Activated effector memory CD4-positive, alpha-beta T cell treated with anti-CD3 and anti-CD28 coated beads, Interleukin-2, amount 50 U/mL, for 16 hours (primary cell): Measurements from ENCODE around the gene KLF7.

Experiments
- DNase-seq: peaks from one replicate; pipeline ENCODE4 v3.0.0-alpha.2; 2020

Gene KLF7

DNA sequence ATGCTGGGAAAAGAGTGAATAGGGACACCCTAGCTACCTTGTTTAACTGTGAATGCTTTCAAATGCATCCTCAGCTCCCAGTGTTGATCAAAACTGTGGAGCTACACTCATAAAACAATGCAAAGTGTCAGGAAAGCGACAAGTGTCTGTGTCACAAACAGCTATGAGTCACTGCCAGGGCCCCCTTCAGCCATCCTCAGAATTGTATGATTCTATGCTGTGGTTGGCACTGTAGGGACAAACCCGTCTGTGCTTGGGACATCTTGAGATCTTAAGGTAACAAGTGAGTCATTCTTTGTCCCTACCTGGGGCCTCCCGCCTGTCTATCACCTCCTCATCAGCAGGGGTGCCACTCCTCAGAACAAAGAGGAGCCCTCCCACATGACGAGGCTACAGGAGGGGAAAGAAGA is 42.4 kb downstream of the KLF7 start:
- DNase-seq: peak; percentile 82

DNA sequence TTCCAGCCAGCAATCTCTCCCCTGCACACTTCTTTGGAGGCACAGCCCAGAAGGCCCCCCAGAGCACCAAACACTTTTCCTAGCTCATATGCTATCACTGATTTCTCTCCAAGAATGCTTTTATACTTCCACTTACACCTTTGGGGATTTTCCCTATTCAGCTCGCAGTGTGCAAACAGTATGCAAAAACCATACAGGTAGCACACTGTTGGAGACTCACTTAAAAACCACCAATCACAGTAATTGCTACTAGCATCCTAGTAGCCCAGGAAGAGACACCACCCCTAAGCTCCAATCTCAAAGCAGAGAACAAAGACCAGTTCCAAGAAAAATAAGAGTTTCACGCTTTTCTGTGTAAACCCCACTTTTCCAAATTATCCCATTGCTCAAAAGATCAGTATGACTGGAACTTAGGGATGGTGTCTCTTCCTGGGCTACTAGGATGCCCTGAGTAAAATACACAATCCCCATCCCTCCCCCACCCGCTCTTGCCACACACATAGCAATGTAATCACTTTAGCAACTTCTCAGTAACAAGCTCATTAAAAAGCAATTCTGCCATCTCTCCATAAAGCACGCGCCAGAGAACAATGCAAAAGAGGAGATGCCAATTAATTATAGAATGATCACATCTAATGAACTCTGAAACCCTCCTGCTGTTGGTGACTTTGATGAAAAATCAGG is 43.0 kb downstream of the KLF7 start:
- no peak for DNase-seq

DNA sequence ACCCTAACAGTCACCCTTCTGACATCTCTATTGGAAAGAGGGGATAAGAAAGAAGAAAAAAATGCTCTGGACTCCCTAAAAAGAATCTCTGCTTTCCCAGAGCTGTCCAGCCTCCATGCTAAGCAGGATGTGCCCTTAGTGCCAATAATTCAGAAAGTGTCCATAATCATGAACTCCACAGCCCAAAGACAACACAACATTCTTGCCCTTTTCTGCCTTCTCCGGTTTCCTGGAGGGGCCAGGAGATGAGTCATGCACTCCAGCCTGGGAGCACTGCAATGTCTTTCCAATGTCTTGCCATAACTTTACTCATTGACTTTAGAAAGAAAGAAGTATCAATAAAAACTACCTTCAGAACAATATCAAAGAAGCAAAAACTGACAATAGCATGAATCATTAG is 44.0 kb downstream of the KLF7 start:
- DNase-seq: no peak

DNA sequence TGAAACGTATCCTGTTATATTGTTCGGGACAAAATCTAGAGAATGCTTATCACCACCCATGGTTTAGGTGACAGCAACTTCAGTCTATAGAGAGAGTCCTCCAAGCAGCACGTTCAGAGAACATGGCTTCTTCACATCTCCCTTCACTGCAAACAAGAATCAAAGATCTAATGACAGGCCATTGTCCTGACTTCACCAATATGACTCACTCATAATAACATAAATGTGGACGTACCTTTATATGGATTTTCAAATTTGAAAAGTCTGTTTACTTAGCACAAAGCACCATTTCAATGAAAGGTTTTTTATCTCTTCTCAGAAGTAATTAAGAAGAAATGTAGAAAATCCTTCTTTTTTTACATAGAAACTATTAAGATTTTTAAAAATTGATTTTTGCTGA is 46.7 kb downstream of the KLF7 start:
- DNase-seq: no peak

DNA sequence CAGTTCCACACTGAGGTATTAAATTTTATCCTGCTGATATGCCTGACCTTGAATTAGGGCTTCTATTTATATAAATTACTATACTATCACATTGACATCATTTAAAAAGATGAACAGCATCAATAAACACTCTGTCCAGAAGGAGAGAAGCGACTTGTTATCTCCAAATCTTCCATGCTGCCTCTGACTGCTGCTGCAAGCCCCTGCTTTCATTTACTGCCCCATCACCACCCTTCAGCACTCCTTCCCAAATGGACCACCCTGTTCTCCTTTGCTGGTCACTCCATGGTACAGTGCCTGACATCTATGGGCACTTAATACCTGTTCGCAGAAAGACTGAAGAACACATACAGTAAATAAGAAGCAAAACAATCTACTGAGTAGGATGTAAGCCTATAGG is 48.1 kb downstream of the KLF7 start:
- no peak for DNase-seq

DNA sequence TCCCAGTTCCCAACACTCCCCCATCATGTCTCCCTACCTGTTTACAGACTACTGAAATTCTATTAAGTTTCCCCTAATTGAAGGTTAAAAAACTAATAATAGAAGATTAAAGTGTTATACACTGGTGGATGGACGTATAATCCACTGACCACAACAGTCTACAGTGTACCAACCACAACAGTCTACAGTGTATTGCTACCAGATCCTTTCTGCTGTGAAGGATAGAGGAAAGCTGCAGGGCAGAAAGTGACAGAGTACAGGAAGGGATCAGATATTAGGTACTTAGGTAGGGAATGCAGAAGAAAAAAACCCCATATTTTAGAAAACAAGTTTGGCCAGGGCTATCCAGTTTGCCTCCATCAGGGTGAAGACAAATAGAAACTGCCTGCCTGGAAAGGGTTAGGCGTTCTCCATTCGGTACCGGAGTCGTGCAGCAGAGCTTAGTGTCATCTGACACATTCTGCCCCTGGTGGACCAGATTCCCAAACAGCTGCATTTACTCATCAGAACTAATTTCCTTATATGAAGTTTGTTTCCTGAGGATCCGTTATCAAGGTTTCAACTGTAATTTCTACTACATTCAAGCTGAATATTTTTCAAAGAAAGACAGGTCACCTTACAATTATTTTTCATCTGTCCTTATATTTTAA is 49.9 kb downstream of the KLF7 start:
- no peak for DNase-seq

DNA sequence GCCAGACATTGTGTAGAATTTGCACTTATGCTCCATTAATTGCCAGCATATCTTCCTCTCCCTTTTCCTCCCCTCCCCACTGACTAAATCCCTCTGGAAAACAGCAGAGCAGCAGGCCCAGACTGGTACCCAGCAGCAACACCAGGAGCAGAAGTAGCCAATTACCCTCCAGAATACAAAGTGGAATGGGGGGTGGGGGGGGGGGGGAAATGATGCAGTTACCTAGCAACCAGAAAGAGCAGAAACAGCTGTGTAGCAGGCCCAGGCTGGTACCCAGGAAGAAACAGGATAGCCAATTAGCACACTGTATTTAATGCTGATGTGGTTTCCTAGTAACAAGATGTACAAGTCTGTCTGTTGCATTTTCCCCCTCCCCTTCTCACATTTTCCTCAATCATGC is 52.3 kb downstream of the KLF7 start:
- DNase-seq: no peak

DNA sequence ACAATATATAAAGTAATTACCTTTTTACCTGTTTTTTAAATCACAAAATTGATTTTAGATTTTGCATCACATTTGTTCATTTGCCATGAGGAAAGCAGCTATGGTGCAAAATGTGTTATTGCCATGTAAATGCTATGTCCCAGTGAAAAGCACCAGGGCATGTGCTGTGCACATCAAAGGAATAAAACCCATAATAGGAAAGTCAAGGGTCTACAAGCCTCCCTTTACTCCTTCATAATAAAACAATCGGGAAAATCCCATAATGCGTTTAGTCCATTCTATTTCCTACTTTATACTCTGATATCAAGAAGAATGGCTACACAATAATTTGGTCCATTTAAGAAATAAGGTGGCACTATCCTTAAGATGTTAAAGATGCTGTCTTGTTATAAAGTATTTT is 53.0 kb downstream of the KLF7 start:
- no peak for DNase-seq

- DNase-seq: no peak
Observed at GRCh38 chr2:207112383-207112782, 53.4 kb downstream of the KLF7 start.

DNA sequence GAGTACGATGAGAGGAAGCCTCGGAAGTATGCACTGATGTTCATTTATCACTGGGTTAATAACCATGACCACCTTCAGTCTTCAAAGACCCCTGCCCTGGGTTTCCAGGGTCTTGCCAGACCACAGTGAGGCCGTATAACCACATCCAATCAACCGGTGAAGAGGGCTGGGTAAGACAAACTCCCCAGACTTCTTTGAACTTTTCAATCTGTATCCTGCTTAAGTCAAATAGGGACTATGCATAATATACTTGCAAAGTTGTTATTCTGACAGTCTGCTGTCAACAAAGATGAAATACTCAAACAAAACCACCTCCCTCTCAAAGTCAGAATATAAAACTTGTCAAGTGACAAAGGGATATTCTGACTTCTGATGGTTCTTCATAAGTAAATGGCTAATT is 54.0 kb downstream of the KLF7 start:
- no peak for DNase-seq

- DNase-seq: no peak
Observed at GRCh38 chr2:207110715-207111114, 55.0 kb downstream of the KLF7 start.

- DNase-seq: no peak
Observed at GRCh38 chr2:207110310-207110709, 55.4 kb downstream of the KLF7 start.

DNA sequence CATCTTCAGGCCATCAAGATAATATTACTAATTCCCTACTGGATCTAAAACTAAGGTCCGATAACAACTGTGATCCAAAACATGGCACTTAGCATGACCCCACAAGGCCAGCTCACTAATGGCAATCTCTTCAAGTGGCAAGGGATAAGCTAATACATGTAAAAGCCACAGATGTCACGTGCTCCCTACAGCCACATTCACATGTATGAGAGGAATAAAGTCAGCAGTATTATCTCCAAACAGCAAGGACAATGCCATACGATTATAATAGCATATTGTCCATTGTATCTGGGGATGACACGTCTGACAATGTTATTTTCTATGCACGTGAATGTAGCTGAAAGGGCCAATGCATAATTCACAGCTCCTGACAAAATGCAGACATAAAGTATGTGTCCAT is 56.0 kb downstream of the KLF7 start:
- DNase-seq: no peak

GRCh38 chr2:207108440-207108839 is 57.3 kb downstream of the KLF7 start:
- no peak for DNase-seq

DNA sequence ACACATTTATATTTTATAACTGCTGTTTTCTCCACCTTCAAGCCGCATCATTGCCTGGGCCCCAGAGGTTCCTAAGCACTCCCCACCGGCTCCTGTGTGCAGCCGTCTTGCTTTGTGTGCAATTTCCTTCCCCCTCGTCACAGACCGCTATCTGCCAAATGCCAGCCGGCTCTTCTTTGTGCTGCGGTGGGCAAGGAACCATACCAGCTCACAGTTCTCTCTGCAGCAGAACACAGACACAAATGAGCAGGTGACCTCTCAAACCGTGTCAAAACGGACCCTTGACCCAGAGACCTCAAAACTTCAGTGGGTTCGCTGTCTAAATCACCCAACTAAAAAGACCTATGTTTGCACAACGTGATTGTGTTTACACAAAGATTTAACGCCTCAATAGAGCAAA is 58.2 kb downstream of the KLF7 start:
- no peak for DNase-seq

GRCh38 chr2:207107131-207107530 is 58.6 kb downstream of the KLF7 start:
- no peak for DNase-seq

- DNase-seq: no peak
Observed at GRCh38 chr2:207103132-207103531, 62.6 kb downstream of the KLF7 start.

- DNase-seq: no peak
Observed at GRCh38 chr2:207101984-207102383, 63.8 kb downstream of the KLF7 start.

DNA sequence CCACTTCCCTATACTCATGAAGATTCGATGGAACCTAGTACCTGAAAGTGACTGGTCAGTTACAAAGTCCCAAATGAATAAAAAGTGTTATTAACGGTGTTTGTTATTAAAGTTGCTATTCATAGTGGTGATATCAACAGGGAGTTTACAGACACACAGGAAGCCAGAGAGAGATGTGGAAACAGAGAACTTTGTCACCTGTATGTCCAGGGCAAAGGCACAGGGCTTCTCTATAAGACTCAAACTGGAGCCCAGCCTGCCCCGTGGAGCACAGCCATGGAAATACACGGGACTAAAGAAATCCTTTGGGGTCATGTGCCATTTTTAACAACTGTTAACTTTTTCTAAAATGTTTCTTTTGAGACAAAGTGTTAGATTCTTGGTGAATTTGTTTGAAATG is 68.5 kb downstream of the KLF7 start:
- no peak for DNase-seq

DNA sequence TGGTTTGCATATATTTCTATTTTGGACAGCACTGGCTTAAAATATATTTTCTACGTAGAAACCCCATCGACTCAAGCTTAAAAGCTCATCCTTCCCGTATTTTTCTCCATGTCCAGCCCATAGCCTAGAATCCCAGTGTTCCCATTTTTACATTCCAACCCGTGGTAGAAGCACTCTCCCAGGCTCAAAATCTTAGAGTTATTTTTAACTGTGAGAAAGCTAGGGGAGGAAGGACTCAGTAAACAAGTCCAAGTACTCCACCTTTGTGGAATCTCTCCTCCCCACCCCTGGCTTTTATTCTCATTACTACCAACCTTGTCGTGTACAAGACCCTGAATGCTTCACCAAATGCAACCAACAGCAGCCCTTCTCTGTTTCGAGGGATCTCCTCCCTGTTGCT is 69.8 kb downstream of the KLF7 start:
- no peak for DNase-seq

DNA sequence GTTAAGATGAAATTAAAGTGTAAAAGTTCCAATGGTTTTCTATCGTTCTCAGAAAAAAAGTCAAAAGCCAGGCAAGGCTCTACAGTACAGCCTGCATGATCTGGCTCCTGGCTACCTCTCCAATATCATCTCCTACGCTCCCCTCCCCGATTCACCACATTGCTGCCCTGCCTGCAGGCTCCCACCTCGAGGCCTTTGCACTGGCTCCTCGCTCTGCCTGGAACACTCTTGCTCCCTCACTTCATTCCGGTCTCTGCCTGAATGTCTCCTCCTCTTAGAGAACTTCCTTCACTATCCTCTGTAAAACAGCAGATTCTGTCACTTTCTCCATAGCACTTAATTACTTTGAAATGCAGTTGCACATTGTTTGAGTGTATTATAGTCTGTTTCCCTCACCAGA is 72.5 kb downstream of the KLF7 start:
- DNase-seq: no peak

DNA sequence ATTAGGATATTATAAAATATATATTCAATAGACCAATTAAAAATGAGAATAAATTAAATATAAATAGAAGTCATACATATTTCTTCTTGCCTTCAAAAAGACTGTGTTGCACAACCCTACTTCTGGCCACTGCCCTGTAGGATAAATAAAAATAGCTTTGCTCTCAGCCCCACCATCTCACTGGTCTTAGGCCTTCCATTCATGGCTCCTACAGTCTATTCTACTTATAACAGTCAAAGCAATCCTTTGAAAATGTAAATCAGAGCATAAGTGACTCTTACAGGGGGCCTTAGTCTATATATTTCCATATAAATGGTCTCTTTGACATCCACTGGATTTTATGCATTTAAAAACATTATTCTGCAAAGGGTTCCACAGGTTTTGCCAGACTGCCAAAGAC is 72.9 kb downstream of the KLF7 start:
- no peak for DNase-seq

DNA sequence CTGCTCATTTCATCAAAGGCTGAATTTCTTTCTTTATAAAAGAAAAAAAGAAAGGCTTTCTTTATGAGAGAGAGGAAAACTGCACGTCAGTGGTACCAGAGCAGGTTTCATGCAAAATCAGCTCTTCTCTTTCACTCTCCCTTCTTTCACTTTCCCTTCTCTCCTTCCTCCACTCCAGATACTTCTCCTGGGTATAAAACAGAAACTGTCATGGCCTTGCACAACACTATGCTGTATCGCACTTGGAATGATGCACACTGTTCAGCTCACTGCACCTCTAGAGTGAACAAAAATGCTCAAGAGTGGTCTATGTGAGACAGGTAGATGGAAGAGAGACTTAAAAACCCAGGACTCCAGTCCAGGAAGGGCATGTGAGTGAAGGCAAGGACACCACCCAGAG is 73.8 kb downstream of the KLF7 start:
- no peak for DNase-seq

DNA sequence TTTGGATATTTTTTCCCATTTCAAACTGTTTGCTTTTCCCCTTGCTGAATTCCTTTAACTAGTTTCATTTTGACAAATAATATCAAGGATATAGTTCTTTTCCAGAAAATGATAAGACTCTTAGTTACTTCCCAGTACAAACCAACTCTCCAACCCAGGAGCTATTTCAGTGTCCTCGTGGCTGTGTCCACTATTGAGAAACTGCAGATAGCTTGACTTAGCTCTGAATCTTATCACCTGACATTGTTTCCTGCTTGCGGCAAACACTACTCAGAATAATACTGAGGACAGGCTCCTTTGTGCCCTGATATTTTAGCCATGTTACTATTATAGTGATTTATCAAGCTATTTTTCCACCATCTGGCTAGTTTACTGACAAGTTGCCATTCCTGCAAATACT is 74.6 kb downstream of the KLF7 start:
- DNase-seq: no peak

GRCh38 chr2:207090389-207090788 is 75.4 kb downstream of the KLF7 start:
- DNase-seq: no peak
